Measurements from ENCODE around the gene GNB1L.

GRCh38 chr22:19779685-19780268, 74.9 kb downstream of the GNB1L start:
- no peak for TF ChIP-seq CTCF (IDR thresholded peaks at IDR 0.05; ENCODE audit: insufficient read depth, low read length)
- no peak for TF ChIP-seq POLR2AphosphoS5 (IDR thresholded peaks at IDR 0.05; ENCODE audit: low read depth)
- TF ChIP-seq REST (IDR thresholded peaks at IDR 0.05; ENCODE audit: insufficient replicate concordance, low read depth), result no peak
- TF ChIP-seq GABPA (IDR thresholded peaks at IDR 0.05; ENCODE audit: low read depth), result no peak
